HepG2 (cell line): ENCODE data around the gene FAM32A. TPM values are rescaled to one million over a fixed set of nuclear protein-coding genes. Genes with fewer than 3 reads are reported as not detected.

ENCODE experiments used
- ATAC-seq: fragments of 200-7000 bp; cut with Tn5 transposase; 3 replicates; pipeline ENCODE4 v1.9.1; 2020; ENCODE audit warnings: mild to moderate bottlenecking, moderate library complexity
- BruUV-seq: library from RNA; stranded (reverse); fragments of 400-500 nt; replicated peaks from 2 replicates; lab custom pipeline; 2021; lab: Mats Ljungman, UMichigan
- CTCF ChIA-PET: fragments of 300-600 bp; formaldehyde crosslinking; extraction: SDS; loops from one replicate; lab custom pipeline; 2021; ENCODE audit warnings: low total read pairs, inconsistent platforms, low intra/inter-chr PET ratio; lab: Yijun Ruan, JAX
- POLR2A ChIA-PET: fragments of 350-600 bp; sonication (Branson Sonifier 250); formaldehyde crosslinking; loops from one replicate; lab custom pipeline; 2020; ENCODE audit warnings: antibody characterized with exemption, inconsistent platforms; lab: Yijun Ruan, JAX
- DNase-seq: peaks from one replicate; pipeline ENCODE4 v3.0.0-alpha.2; 2015; ENCODE audit warnings: low spot score
- FAIRE-seq: peaks from 3 replicates; lab custom pipeline; 2011; peaks lifted over from hg19 to GRCh38; lab: Jason Lieb, UNC
- H2AFZ ChIP-seq: one replicate; pipeline ENCODE4 v1.6.1; 2011; ENCODE audit warnings: low read length, inconsistent platforms
- H3K27ac ChIP-seq: fragments of 300-600 bp; 3 replicates; pipeline ENCODE4 v1.8.0; 2011; ENCODE audit warnings: mixed run types, mild to moderate bottlenecking, mixed read lengths, low read length, inconsistent platforms; ENCODE audit not compliant: insufficient read depth; ENCODE audit errors: extremely low read length
- H3K27me3 ChIP-seq, 2 experiments: fragments of 200-600 bp in 1 of 2; 2 replicates in 1 of 2; 3 replicates in 1 of 2; pipeline versions ENCODE4 v1.6.0 to v1.8.0; 2011; ENCODE audit warnings: low read length in 2 of 2, mild to moderate bottlenecking in 2 of 2, moderate library complexity in 2 of 2, inconsistent platforms in 1 of 2; ENCODE audit not compliant: insufficient read depth in 2 of 2, control insufficient read depth in 1 of 2
- H3K36me3 ChIP-seq, 2 experiments: fragments of 200-600 bp in 1 of 2; replicated peaks in 1 of 2; 2 replicates in 1 of 2; 3 replicates in 1 of 2; pipeline versions ENCODE4 v1.5.1 to v1.8.0; 2011; ENCODE audit warnings: low read length in 2 of 2, inconsistent platforms in 1 of 2; ENCODE audit not compliant: insufficient read depth in 2 of 2, control insufficient read depth in 1 of 2
- H3K4me1 ChIP-seq: 2 replicates; pipeline ENCODE4 v1.5.1; 2012; ENCODE audit warnings: low read length, inconsistent platforms; ENCODE audit not compliant: insufficient read depth
- H3K4me2 ChIP-seq: 2 replicates; pipeline ENCODE4 v1.6.0; 2011; ENCODE audit warnings: low read depth, low read length, inconsistent platforms
- H3K4me3 ChIP-seq, 3 experiments: fragments of 200-600 bp in 1 of 3; sonication (generic), shearing (Covaris generic) in 1 of 3; replicated peaks in 1 of 3; 2 replicates each; pipeline ENCODE4 v1.5.1; 2011 to 2016; ENCODE audit warnings: low read length in 3 of 3, inconsistent platforms in 2 of 3, low read depth in 2 of 3, mild to moderate bottlenecking in 2 of 3, control low read depth in 1 of 3, mixed read lengths in 1 of 3; ENCODE audit not compliant: insufficient read depth in 1 of 3
- H3K79me2 ChIP-seq: one replicate; pipeline ENCODE4 v1.6.1; 2011; ENCODE audit warnings: low read length, inconsistent platforms; ENCODE audit not compliant: insufficient read depth
- H3K9ac ChIP-seq: 2 replicates; pipeline ENCODE4 v1.6.0; 2011; ENCODE audit warnings: mild to moderate bottlenecking, low read depth, low read length, inconsistent platforms; ENCODE audit not compliant: insufficient read depth
- H3K9me3 ChIP-seq: 2 replicates; pipeline ENCODE4 v1.5.1; 2012; ENCODE audit warnings: mild to moderate bottlenecking, low read length
- H4K20me1 ChIP-seq: 2 replicates; pipeline ENCODE4 v1.6.0; 2011; ENCODE audit warnings: inconsistent platforms, mild to moderate bottlenecking, low read length, moderate library complexity; ENCODE audit not compliant: insufficient read depth
- ARID2 ChIP-seq: sonication (generic); formaldehyde crosslinking; IDR thresholded peaks from 2 replicates; pipeline ENCODE4 v1.8.1; 2022; ENCODE audit warnings: mild to moderate bottlenecking, missing genetic modification reagents, borderline replicate concordance
- BHLHE40 ChIP-seq: IDR thresholded peaks from 2 replicates; pipeline ENCODE4 v1.6.1; 2011; ENCODE audit warnings: low read length, improper control_type of control experiment
- CENPT ChIP-seq: sonication (generic); formaldehyde crosslinking; IDR thresholded peaks from 2 replicates; pipeline ENCODE4 v1.8.0; 2022; ENCODE audit warnings: low read depth, mild to moderate bottlenecking, moderate library complexity, missing genetic modification reagents
- DNMT1 ChIP-seq: sonication (generic); formaldehyde crosslinking; IDR thresholded peaks from 2 replicates; pipeline ENCODE4 v1.5.1; 2020; ENCODE audit warnings: mild to moderate bottlenecking, missing genetic modification reagents
- ETV6 ChIP-seq: sonication (generic); formaldehyde crosslinking; conservative IDR thresholded peaks from 2 replicates; pipeline ENCODE4 v1.4.0; 2020; ENCODE audit warnings: missing genetic modification reagents
- JUN ChIP-seq: sonication (generic); formaldehyde crosslinking; IDR thresholded peaks from 2 replicates; pipeline ENCODE4 v1.4.0; 2020; ENCODE audit warnings: mild to moderate bottlenecking, missing genetic modification reagents
- MZF1 ChIP-seq: sonication (generic); formaldehyde crosslinking; IDR thresholded peaks from 2 replicates; pipeline ENCODE4 v1.8.1; 2023; ENCODE audit warnings: mild to moderate bottlenecking, missing genetic modification reagents, borderline replicate concordance
- NFRKB ChIP-seq: fragments of 450-650 bp; IDR thresholded peaks from 2 replicates; pipeline ENCODE4 v1.6.1; 2017
- NONO ChIP-seq, 2 experiments: fragments of 450-650 bp in 1 of 2; sonication (generic) in 1 of 2; formaldehyde crosslinking in 1 of 2; IDR thresholded peaks in 1 of 2; conservative IDR thresholded peaks in 1 of 2; 2 replicates each; pipeline versions ENCODE4 v1.6.1 to v1.8.0; 2017 to 2022; ENCODE audit warnings: mild to moderate bottlenecking in 1 of 2, missing genetic modification reagents in 1 of 2, moderate library complexity in 1 of 2
- PRMT3 ChIP-seq: sonication (generic); formaldehyde crosslinking; IDR thresholded peaks from 2 replicates; pipeline ENCODE4 v1.8.1; 2022; ENCODE audit warnings: low read depth, mild to moderate bottlenecking, moderate library complexity, missing genetic modification reagents, borderline replicate concordance
- RELA ChIP-seq: sonication (generic); formaldehyde crosslinking; IDR thresholded peaks from 2 replicates; pipeline ENCODE4 v1.4.0; 2020; ENCODE audit warnings: missing genetic modification reagents
- SOX6 ChIP-seq, 2 experiments: fragments of 450-650 bp in 1 of 2; sonication (generic) in 1 of 2; formaldehyde crosslinking in 1 of 2; IDR thresholded peaks; 2 replicates each; pipeline versions ENCODE4 v1.4.0 to v1.6.1; 2017 to 2020; ENCODE audit warnings: antibody characterized with exemption in 1 of 2, mild to moderate bottlenecking in 1 of 2, missing genetic modification reagents in 1 of 2
- ZBTB7B ChIP-seq: sonication (generic); formaldehyde crosslinking; IDR thresholded peaks from 2 replicates; pipeline ENCODE4 v1.4.0; 2020; ENCODE audit warnings: missing genetic modification reagents
- ZNF24 ChIP-seq: fragments of 450-650 bp; IDR thresholded peaks from 2 replicates; pipeline ENCODE4 v1.6.1; 2017; ENCODE audit warnings: antibody characterized with exemption, mild to moderate bottlenecking
- ZNF563 ChIP-seq: sonication (generic); formaldehyde crosslinking; IDR thresholded peaks from 2 replicates; pipeline ENCODE4 v1.8.0; 2022; ENCODE audit warnings: mild to moderate bottlenecking, moderate library complexity, missing genetic modification reagents
- ZNF724P ChIP-seq: sonication (generic); formaldehyde crosslinking; IDR thresholded peaks from 2 replicates; pipeline ENCODE4 v1.8.0; 2022; ENCODE audit warnings: missing genetic modification reagents, borderline replicate concordance
- WGBS: methylation state at CpG from one replicate; pipeline ENCODE4 v1.1.6; 2017; ENCODE audit warnings: low lambda C conversion rate; 5-methylcytosine and 5-hydroxymethylcytosine counted together
- in situ Hi-C: cut with HindIII; loops from 2 replicates; pipeline ENCODE4 v1.10.0; 2017; ENCODE audit warnings: low pct_unique_long_range_greater_than_20kb; ENCODE audit not compliant: extremely low pct_ligation_motif_present
- intact Hi-C: fragments of 100-400 bp; cut with micrococcal nuclease; formaldehyde crosslinking; loops from one replicate; pipeline ENCODE4 v1.10.0; 2022; ENCODE audit not compliant: unreplicated experiment
- polyA plus RNA-seq, 8 experiments: library from polyadenylated mRNA; depleted of rRNA in 3 of 8; stranded (reverse) in 7 of 8; unstranded in 1 of 8; fragments of >200 nt; fragmentation: Illumina TruSeq in 4 of 8; extraction: Trizol in 4 of 8; gene quantifications; 2 replicates each; pipeline versions ENCODE4 v1.2.1 to v1.2.3, GENCODE V29; 2011 to 2016; ENCODE audit warnings: low read depth in 4 of 8, missing spikeins in 1 of 8, mixed read lengths in 1 of 8; ENCODE audit not compliant: insufficient read depth in 1 of 8
- total RNA-seq, 5 experiments: library from RNA; depleted of rRNA; stranded (reverse); fragments of >200 nt; fragmentation: Illumina TruSeq; extraction: Trizol; gene quantifications; 2 replicates each; pipeline ENCODE4 v1.2.3, GENCODE V29; 2016; ENCODE audit warnings: low read depth in 1 of 5
- TF ChIP-seq, protein P1 (sequence below): sonication (generic); formaldehyde crosslinking; IDR thresholded peaks from 2 replicates; pipeline ENCODE4 v1.8.1; 2023; ENCODE audit warnings: missing genetic modification reagents, inconsistent platforms, borderline replicate concordance
- TF ChIP-seq, protein P2 (sequence below): sonication (generic); formaldehyde crosslinking; IDR thresholded peaks from 2 replicates; pipeline ENCODE4 v1.5.0; 2020; ENCODE audit warnings: mild to moderate bottlenecking, missing genetic modification reagents, borderline replicate concordance

The FAM32A gene
- total and polyA plus RNA-seq, 2 of the 13 experiments (the other 11 are each of a cell fraction or from before 2014, with no cell fraction given) = 85.8 to 86.2 TPM

DNA sequence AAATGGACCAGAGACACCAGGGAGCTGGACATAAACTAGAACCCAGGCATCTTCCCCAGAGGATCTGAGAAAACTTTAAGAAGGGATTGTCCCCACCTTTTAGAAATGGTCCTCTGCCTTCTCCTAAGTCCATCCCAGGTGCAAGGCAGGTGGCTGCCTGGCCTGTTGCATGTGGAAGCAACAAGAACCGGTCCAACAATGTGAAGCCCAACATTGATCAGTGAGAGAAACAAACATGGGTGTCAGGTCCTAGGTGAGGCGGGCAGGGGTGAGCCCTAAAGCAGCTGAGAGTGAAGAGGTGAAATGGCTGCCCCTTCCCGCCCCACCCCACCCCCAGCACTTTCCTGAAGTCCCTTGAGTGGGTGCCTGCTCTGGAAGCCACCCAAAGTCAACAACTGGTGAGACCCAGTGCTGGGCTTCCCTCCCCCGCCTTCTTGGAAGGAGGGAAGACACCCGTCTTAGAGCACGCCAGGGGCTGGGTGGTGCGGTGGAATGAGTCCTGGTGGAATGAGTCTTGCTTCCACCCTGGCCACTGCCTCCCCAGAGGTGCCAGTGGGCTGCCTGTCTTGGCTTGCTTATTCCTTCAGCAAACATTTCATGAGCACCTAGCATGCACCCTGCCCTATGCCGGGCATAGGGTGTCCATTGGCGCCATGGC lies 14.2 kb downstream of the FAM32A start (continued):
- no peak for TF ChIP-seq ETV6 (CRISPR knock-in tag)
- TF ChIP-seq MZF1 (CRISPR knock-in tag) = no peak
- TF ChIP-seq ARID2 (CRISPR knock-in tag) = no peak
- no peak for TF ChIP-seq NONO (IDR thresholded peaks at IDR 0.05)
- peak; percentile 6; the same call in 1 of the 2 replicates for TF ChIP-seq NONO (CRISPR knock-in tag; conservative IDR thresholded peaks at IDR 0.05)
- TF ChIP-seq ZNF724P (CRISPR knock-in tag) = no peak
- TF ChIP-seq ZNF24 = no peak
- no peak for TF ChIP-seq NFRKB
- TF ChIP-seq ZNF563 = 0 out of 2 replicates have a peak, but pooled peaks have one; percentile 19

DNA sequence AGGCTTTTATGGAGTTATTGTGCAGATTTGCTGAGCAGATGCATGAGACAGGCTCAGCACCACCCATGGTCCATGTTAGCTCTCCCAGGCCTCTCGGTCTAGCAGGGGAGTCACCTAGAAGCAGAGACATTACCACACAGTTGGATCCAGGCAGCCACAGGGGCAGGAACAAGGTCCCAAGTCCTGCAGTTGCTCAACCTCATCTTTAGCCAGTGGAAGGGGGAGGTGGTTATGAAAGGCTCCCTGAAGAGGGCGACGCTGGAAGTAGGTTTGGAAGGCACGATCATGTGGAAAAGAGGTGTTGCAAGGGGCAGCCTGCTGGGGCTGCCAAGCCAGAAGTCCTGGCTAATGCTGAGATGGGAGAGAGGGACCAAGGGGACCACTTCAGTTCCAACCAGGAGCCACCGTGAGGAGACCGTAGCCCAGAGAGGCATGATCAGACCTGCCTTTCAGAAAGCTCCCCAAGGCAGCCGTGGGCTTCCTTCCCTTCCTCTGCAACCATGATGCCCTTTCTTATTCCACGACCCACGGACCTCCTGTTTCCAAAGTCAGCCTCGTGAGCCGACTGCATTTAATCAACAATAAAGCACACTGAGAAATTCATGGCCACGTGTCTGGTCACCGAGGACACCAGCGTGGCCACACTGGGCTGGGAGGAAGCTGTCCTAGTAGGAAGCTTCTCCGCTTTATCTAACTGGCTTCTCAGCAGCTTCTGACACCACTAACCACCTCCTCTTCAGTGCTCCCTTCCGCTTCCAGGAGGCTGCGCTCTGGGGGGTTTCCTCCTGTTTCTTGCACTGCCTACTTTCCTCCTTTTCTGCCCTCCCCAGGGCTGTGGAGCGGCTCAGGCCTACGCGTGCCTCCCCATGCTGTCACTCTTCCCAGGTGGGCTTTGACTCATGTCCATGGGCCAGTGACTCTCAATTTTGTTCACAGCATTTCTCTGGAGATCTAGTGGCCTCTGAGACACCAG lies 15.1 kb downstream of the FAM32A start:
- no TSS peak for BruUV-seq
- WGBS = 56% methylated on average over 12 of the region's 20 CpGs
- peak overlapping the region; percentile 82 for H3K27ac ChIP-seq
- peak overlapping the region; percentile 98 for H3K4me2 ChIP-seq
- ATAC-seq = peak; percentile 88
- intact Hi-C loops (no loop called here), in situ Hi-C loops (no loop called here)
- no peaks in the 10 kb centered on the region; a peak in 1 of 5 replicates for H3K27me3 ChIP-seq
- H4K20me1 ChIP-seq = no peaks in the 10 kb centered on the region
- peaks cover 60% of the 10 kb centered on the region for H3K4me1 ChIP-seq
- H3K9me3 ChIP-seq = no peaks in the 10 kb centered on the region
- H3K4me3 ChIP-seq = peak overlapping the region; percentile 8 to 80 (median 62); a peak in 5 of 6 replicates
- peak; percentile 97 for FAIRE-seq
- CTCF ChIA-PET = no interaction called here
- peaks cover 14 to 25% of the 10 kb centered on the region in 2 experiments; a peak in 4 of 5 replicates for H3K36me3 ChIP-seq
- POLR2A ChIA-PET = interaction anchor here (1.1 to 2.8 kb wide), 2 partner anchors 15 to 364 kb away, joined by 3 to 20 read pairs; partner anchors contain the start of gene FAM32A
- H3K79me2 ChIP-seq = peaks cover 23% of the 10 kb centered on the region
- H2AFZ ChIP-seq = no peak overlapping the region
- peak; percentile 95 for DNase-seq
- H3K9ac ChIP-seq = peak overlapping the region; percentile 52
- peak; percentile 24; the same call in 1 of the 2 replicates for TF ChIP-seq BHLHE40
- no peak for TF ChIP-seq PRMT3 (CRISPR knock-in tag)
- TF ChIP-seq ZBTB7B = peak; percentile 31; the same call in 1 of the 2 replicates
- TF ChIP-seq RELA = no peak
- 0 out of 2 replicates have a peak, but pooled peaks have one; percentile 37 for TF ChIP-seq JUN (CRISPR knock-in tag)
- TF ChIP-seq SOX6 (IDR thresholded peaks at IDR 0.05) = no peak
- TF ChIP-seq SOX6 (CRISPR knock-in tag; IDR thresholded peaks at IDR 0.05) = peak; percentile 71
- TF ChIP-seq, protein P1, sequence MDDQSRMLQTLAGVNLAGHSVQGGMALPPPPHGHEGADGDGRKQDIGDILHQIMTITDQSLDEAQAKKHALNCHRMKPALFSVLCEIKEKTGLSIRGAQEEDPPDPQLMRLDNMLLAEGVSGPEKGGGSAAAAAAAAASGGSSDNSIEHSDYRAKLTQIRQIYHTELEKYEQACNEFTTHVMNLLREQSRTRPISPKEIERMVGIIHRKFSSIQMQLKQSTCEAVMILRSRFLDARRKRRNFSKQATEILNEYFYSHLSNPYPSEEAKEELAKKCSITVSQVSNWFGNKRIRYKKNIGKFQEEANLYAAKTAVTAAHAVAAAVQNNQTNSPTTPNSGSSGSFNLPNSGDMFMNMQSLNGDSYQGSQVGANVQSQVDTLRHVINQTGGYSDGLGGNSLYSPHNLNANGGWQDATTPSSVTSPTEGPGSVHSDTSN (CRISPR knock-in tag) = no peak
- TF ChIP-seq, protein P2, sequence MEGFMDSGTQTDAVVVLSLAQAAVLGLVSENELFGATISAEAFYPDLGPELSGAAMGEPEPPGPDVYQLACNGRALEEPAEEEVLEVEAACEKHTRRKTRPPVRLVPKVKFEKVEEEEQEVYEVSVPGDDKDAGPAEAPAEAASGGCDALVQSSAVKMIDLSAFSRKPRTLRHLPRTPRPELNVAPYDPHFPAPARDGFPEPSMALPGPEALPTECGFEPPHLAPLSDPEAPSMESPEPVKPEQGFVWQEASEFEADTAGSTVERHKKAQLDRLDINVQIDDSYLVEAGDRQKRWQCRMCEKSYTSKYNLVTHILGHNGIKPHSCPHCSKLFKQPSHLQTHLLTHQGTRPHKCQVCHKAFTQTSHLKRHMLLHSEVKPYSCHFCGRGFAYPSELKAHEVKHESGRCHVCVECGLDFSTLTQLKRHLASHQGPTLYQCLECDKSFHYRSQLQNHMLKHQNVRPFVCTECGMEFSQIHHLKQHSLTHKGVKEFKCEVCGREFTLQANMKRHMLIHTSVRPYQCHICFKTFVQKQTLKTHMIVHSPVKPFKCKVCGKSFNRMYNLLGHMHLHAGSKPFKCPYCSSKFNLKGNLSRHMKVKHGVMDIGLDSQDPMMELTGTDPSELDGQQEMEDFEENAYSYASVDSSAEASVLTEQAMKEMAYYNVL (CRISPR knock-in tag) = no peak
- TF ChIP-seq CENPT = no peak
- TF ChIP-seq DNMT1 (CRISPR knock-in tag) = no peak
